Adrenal gland (tissue), 12 donors: ENCODE measurements around the gene DNM2. TPM values are rescaled to one million over a fixed set of nuclear protein-coding genes. Genes with fewer than 3 reads are reported as not detected.

Experiments used
- DNase-seq, 7 donors: peaks; one replicate each; pipeline ENCODE4 v3.0.0-alpha.2; 2019 to 2020
- H3K27ac ChIP-seq, 5 donors: fragments of 200-600 bp; sonication (generic) in 4 of 5; 1 replicate in 3 of 5; 2 replicates in 2 of 5; pipeline versions ENCODE4 v1.5.1 to v1.8.0; 2016 to 2020; ENCODE audit warnings: mild to moderate bottlenecking in 1 of 5
- H3K27me3 ChIP-seq: fragments of 200-600 bp; 2 replicates; pipeline ENCODE4 v1.8.0; 2021
- H3K36me3 ChIP-seq, 2 donors: fragments of 200-600 bp; replicated peaks in 1 of 2; 1 replicate in 1 of 2; 2 replicates in 1 of 2; pipeline versions ENCODE4 v1.5.1 to v1.8.0; 2018 to 2022
- H3K4me1 ChIP-seq, 2 donors: fragments of 200-600 bp; replicated peaks in 1 of 2; 1 replicate in 1 of 2; 2 replicates in 1 of 2; pipeline versions ENCODE4 v1.5.1 to v1.8.0; 2018 to 2021
- H3K4me3 ChIP-seq, 4 donors: fragments of 200-600 bp; sonication (generic) in 3 of 4; one replicate each; pipeline ENCODE4 v1.5.1; 2016 to 2018
- H3K9me3 ChIP-seq, 3 donors: fragments of 200-600 bp; sonication (generic) in 1 of 3; replicated peaks in 1 of 3; 1 replicate in 2 of 3; 2 replicates in 1 of 3; pipeline versions ENCODE4 v1.5.1 to v1.8.0; 2016 to 2021
- CTCF ChIP-seq, 6 experiments: fragments of 450-650 bp in 4 of 6; fragments of 200-600 bp in 2 of 6; sonication (generic) in 1 of 6; IDR thresholded peaks; 1 replicate in 5 of 6; 2 replicates in 1 of 6; pipeline versions ENCODE4 v1.5.1 to v1.8.0; 2016 to 2021; ENCODE audit warnings: antibody characterized with exemption in 6 of 6, mild to moderate bottlenecking in 2 of 6, moderate library complexity in 1 of 6
- POLR2A ChIP-seq, 2 donors: fragments of 450-650 bp; IDR thresholded peaks; one replicate each; pipeline ENCODE4 v1.6.1; 2017; ENCODE audit warnings: antibody characterized with exemption in 2 of 2, mild to moderate bottlenecking in 2 of 2, moderate library complexity in 1 of 2
- WGBS, 4 donors: extraction: QIAGEN DNeasy Blood & Tissue Kit in 2 of 4; methylation state at CpG; one replicate each; pipeline versions ENCODE4 v1.1.5 to v1.1.7; 2013 to 2017; 5-methylcytosine and 5-hydroxymethylcytosine counted together
- intact Hi-C, 2 donors: fragments of 100-400 bp; cut with DNase I; formaldehyde crosslinking; loops; one replicate each; pipeline versions ENCODE4 v1.14.1 to v1.15.0; 2022 to 2023
- polyA plus RNA-seq, 3 donors: library from polyadenylated mRNA; stranded (reverse); fragments of 200-250 nt in 2 of 3; fragments of 350-450 nt in 1 of 3; fragmentation: Illumina TruSeq in 1 of 3; extraction: RNeasy Lipid Tissue Mini Kit (QIAGEN cat#74804) in 1 of 3; gene quantifications; one replicate each; pipeline ENCODE4 v1.2.3, GENCODE V29; 2013 to 2014
- total RNA-seq, 9 donors: library from RNA; depleted of rRNA in 4 of 9; stranded (reverse); fragments of >200 nt in 4 of 9; fragments of 120-200 nt in 1 of 9; fragmentation: NEBNext Ultra II Directional in 1 of 9; extraction: Animal tissue kit (Norgen Biotek cat#: 25700) in 1 of 9; gene quantifications; one replicate each; pipeline versions ENCODE4 v1.1.0 to v1.2.4, GENCODE V29; 2013 to 2023
- donor health status: healthy with polysubstance abuse.
- donor health status: Bipolar disorder and iron deficiency.
- donor health status: DM: yes; HTN: yes; CAD: no.
- donor health status: DM: no; HTN: no; CAD: no.
- donor health status: DM: no; HTN: no; CAD: no.
- donor health status: DM: yes; HTN: yes; CAD: no.

The DNM2 gene
- total and polyA plus RNA-seq, 12 donors, result 73.3 to 196 (median 153) TPM

GRCh38 chr19:10870501-10870954 lies 152.6 kb downstream of the DNM2 start:
- intact Hi-C loops, result loop anchor here (5.0 kb wide), 2 partner anchors 52 to 57 kb away; partner anchors contain the start of genes TIMM29 (in 1 of the 2) and YIPF2 (in 1 of the 2)
- H3K27me3 ChIP-seq, result no peaks in the 10 kb centered on the region

GRCh38 chr19:10870955-10871603 lies 153.2 kb downstream of the DNM2 start, which contains the start of gene CARM1:
TSS of gene CARM1 (plus strand) at chr19:10871553. CDS start at chr19:10871703, 150 bp downstream.
- peak; percentile 99 to 100 (median 99) for DNase-seq
- TF ChIP-seq CTCF (IDR thresholded peaks at IDR 0.05), result peak in 5 of 6 experiments; percentile 6 to 97 (median 58)
- TF ChIP-seq POLR2A (IDR thresholded peaks at IDR 0.05), result no peak
- intact Hi-C loops, result loop anchor here (5.0 kb wide), 2 partner anchors 51 to 56 kb away; partner anchors contain the start of genes TIMM29 (in 1 of the 2) and YIPF2 (in 1 of the 2)
- Histone ChIP-seq H3K27me3 (no peaks in the 10 kb centered on the region), H3K4me3 (peak within 1 kb of the TSS; percentile 56 to 99 (median 68)), H3K36me3 (no peaks in the 10 kb centered on the region), H3K4me1 (peaks cover 6 to 21% of the 10 kb centered on the region in 2 donors), H3K9me3 (no peaks in the 10 kb centered on the region), H3K27ac (peak within 1 kb of the TSS in 3 of 5 donors; percentile 59 to 94 (median 70))
- 0 to 3% (median 1%) methylated on average over 7 to 98 of the region's 99 CpGs; no CpG with 5 or more reads in 1 of the 4 donors for WGBS, 4 donors

More at GRCh38 chr19:10870501-10870954, 152.6 kb downstream of the DNM2 start:
- TF ChIP-seq CTCF (IDR thresholded peaks at IDR 0.05) (no peak), POLR2A (IDR thresholded peaks at IDR 0.05) (no peak)
- peak overlapping the region in 3 of 5 donors; percentile 59 to 79 (median 70) for H3K27ac ChIP-seq
- WGBS, 4 donors, result 1 to 6% (median 4%) methylated on average over 12 to 22 of the region's 22 CpGs
- no peak for DNase-seq
- H3K36me3 ChIP-seq, result no peaks in the 10 kb centered on the region
- no peaks in the 10 kb centered on the region for H3K9me3 ChIP-seq
- peak overlapping the region in 3 of 4 donors; percentile 10 to 46 (median 26) for H3K4me3 ChIP-seq
- peaks cover 6 to 16% of the 10 kb centered on the region in 2 donors for H3K4me1 ChIP-seq

GRCh38 chr19:10871711-10872545 lies 154.0 kb downstream of the DNM2 start:
- intact Hi-C loops, result loop anchor here (5.0 kb wide), 2 partner anchors 50 to 55 kb away; partner anchors contain the start of genes TIMM29 (in 1 of the 2) and YIPF2 (in 1 of the 2)
- Histone ChIP-seq H3K9me3 (no peaks in the 10 kb centered on the region), H3K27me3 (no peaks in the 10 kb centered on the region), H3K4me3 (peak overlapping the region; percentile 56 to 99 (median 68)), H3K36me3 (no peaks in the 10 kb centered on the region), H3K27ac (peak overlapping the region in 3 of 5 donors; percentile 47 to 94 (median 63)), H3K4me1 (peaks cover 7 to 30% of the 10 kb centered on the region in 2 donors)
- TF ChIP-seq CTCF (IDR thresholded peaks at IDR 0.05) (peak in 4 of 6 experiments; percentile 13 to 31 (median 26)), POLR2A (IDR thresholded peaks at IDR 0.05) (no peak)
- 1% methylated on average over 17 to 89 of the region's 90 CpGs for WGBS, 4 donors
- DNase-seq, result peak; percentile 47 to 75 (median 60)
